WTC11 (cell line): Measurements from ENCODE around the gene SLC30A2. TPM values are rescaled to one million over a fixed set of nuclear protein-coding genes. Genes with fewer than 3 reads are reported as not detected.

ENCODE experiments used
- ATAC-seq: fragments of 200-7000 bp; cut with Tn5 transposase; 2 replicates; pipeline ENCODE4 v1.10.0; 2021; ENCODE audit warnings: mild to moderate bottlenecking, moderate library complexity
- CTCF ChIA-PET: fragments of 300-600 bp; sonication (Branson Sonifier 250); formaldehyde crosslinking; loops from one replicate; lab custom pipeline; 2021; ENCODE audit warnings: antibody characterized with exemption; lab: Charles Lee
- POLR2A ChIA-PET: fragments of 350-600 bp; sonication (Branson Sonifier 250); formaldehyde crosslinking; loops from one replicate; lab custom pipeline; 2021; ENCODE audit warnings: antibody characterized with exemption; lab: Charles Lee
- DNase-seq: peaks from one replicate; pipeline ENCODE4 v3.0.0; 2021; ENCODE audit warnings: low spot score
- H3K27ac Mint-ChIP-seq: 2 replicates; pipeline ENCODE4 v1.8.0; 2021; ENCODE audit warnings: mixed read lengths
- H3K27me3 Mint-ChIP-seq: 2 replicates; pipeline ENCODE4 v1.8.0; 2021; ENCODE audit warnings: low read depth, mild to moderate bottlenecking, moderate library complexity, mixed read lengths
- H3K36me3 Mint-ChIP-seq: 2 replicates; pipeline ENCODE4 v1.8.0; 2021; ENCODE audit warnings: mixed read lengths
- H3K4me1 Mint-ChIP-seq: 2 replicates; pipeline ENCODE4 v1.8.0; 2022; ENCODE audit warnings: mixed read lengths
- H3K4me3 Mint-ChIP-seq: 2 replicates; pipeline ENCODE4 v1.8.0; 2021; ENCODE audit warnings: mild to moderate bottlenecking, moderate library complexity, mixed read lengths
- H3K9me3 Mint-ChIP-seq: 2 replicates; pipeline ENCODE4 v1.8.0; 2021; ENCODE audit warnings: mixed read lengths
- ESRRA ChIP-seq: sonication (generic); formaldehyde crosslinking; IDR thresholded peaks from 2 replicates; pipeline ENCODE4 v1.8.1; 2022; ENCODE audit warnings: mild to moderate bottlenecking, missing genetic modification reagents, borderline replicate concordance
- JAZF1 ChIP-seq: fragments of 250-450 bp; sonication (Bioruptor Pico); IDR thresholded peaks from 2 replicates; pipeline ENCODE4 v1.9.0; 2021; ENCODE audit warnings: moderate library complexity, mild to moderate bottlenecking, inconsistent platforms
- MXD4 ChIP-seq: fragments of 250-450 bp; sonication (Bioruptor Pico); IDR thresholded peaks from 2 replicates; pipeline ENCODE4 v1.8.0; 2021; ENCODE audit warnings: mild to moderate bottlenecking, moderate library complexity, borderline replicate concordance
- NR2C2 ChIP-seq: sonication (generic); formaldehyde crosslinking; IDR thresholded peaks from 2 replicates; pipeline ENCODE4 v1.8.0; 2022; ENCODE audit warnings: mild to moderate bottlenecking, missing genetic modification reagents
- SP1 ChIP-seq: sonication (generic); formaldehyde crosslinking; conservative IDR thresholded peaks from 2 replicates; pipeline ENCODE4 v1.8.1; 2022; ENCODE audit warnings: missing genetic modification reagents
- ZNF263 ChIP-seq: sonication (generic); formaldehyde crosslinking; IDR thresholded peaks from 2 replicates; pipeline ENCODE4 v1.8.1; 2022; ENCODE audit warnings: low read depth, mild to moderate bottlenecking, moderate library complexity, missing genetic modification reagents
- ZNF423 ChIP-seq: fragments of 250-450 bp; sonication (Bioruptor Pico); IDR thresholded peaks from 2 replicates; pipeline ENCODE4 v2.1.2; 2022; ENCODE audit warnings: mild to moderate bottlenecking, moderate library complexity
- total RNA-seq: library from RNA; stranded (reverse); gene quantifications from 3 replicates; pipeline ENCODE4 v1.2.3, GENCODE V29; 2021
- TF ChIP-seq, protein P1 (sequence below): sonication (generic); formaldehyde crosslinking; IDR thresholded peaks from 2 replicates; pipeline ENCODE4 v1.8.0; 2023; ENCODE audit warnings: mild to moderate bottlenecking, missing genetic modification reagents

The SLC30A2 gene
- total RNA-seq, 1 experiment from 2014 or later, result 0.15 TPM

DNA sequence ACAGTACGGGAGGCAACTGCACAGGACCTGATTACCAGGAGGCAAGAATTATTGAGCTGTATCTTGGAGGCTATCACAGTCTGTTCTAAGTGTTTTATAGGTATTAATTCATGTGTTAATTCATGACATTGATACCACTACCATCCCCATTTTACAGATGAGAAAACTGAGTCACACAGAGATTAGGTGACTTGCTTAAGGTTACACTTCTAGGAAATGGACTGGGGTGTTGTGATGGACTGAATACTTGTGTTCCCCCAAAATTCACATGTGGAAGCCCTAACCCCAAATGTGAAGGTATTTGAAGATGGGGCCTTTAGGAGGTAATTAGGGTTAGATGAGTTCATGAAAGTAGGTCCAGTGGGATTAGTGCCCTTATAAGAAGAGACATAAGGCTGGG is 31.6 kb upstream of the SLC30A2 start:
- DNase-seq, result no peak
- no peaks in the 10 kb centered on the region for H3K27me3 Mint-ChIP-seq
- no peak for ATAC-seq
- H3K9me3 Mint-ChIP-seq, result no peaks in the 10 kb centered on the region
- TF ChIP-seq ZNF263 (CRISPR knock-in tag) (no peak), JAZF1 (CRISPR knock-in tag) (no peak)
- TF ChIP-seq, protein P1, sequence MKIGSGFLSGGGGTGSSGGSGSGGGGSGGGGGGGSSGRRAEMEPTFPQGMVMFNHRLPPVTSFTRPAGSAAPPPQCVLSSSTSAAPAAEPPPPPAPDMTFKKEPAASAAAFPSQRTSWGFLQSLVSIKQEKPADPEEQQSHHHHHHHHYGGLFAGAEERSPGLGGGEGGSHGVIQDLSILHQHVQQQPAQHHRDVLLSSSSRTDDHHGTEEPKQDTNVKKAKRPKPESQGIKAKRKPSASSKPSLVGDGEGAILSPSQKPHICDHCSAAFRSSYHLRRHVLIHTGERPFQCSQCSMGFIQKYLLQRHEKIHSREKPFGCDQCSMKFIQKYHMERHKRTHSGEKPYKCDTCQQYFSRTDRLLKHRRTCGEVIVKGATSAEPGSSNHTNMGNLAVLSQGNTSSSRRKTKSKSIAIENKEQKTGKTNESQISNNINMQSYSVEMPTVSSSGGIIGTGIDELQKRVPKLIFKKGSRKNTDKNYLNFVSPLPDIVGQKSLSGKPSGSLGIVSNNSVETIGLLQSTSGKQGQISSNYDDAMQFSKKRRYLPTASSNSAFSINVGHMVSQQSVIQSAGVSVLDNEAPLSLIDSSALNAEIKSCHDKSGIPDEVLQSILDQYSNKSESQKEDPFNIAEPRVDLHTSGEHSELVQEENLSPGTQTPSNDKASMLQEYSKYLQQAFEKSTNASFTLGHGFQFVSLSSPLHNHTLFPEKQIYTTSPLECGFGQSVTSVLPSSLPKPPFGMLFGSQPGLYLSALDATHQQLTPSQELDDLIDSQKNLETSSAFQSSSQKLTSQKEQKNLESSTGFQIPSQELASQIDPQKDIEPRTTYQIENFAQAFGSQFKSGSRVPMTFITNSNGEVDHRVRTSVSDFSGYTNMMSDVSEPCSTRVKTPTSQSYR (CRISPR knock-in tag), result no peak
- no peak overlapping the region for H3K4me3 Mint-ChIP-seq
- POLR2A ChIA-PET, result no interaction called here
- H3K36me3 Mint-ChIP-seq, result no peaks in the 10 kb centered on the region
- H3K4me1 Mint-ChIP-seq, result peaks cover 14% of the 10 kb centered on the region
- CTCF ChIA-PET, result interaction anchor here (0.7 to 1.7 kb wide), 3 partner anchors 42 to 86 kb away, joined by 4 to 7 read pairs (median 4); no protein-coding TSS in a partner anchor
- no peak overlapping the region for H3K27ac Mint-ChIP-seq

- no peak for DNase-seq
- peaks cover 14% of the 10 kb centered on the region for H3K4me1 Mint-ChIP-seq
- H3K4me3 Mint-ChIP-seq, result no peak overlapping the region
- H3K27me3 Mint-ChIP-seq, result no peaks in the 10 kb centered on the region
- ChIA-PET POLR2A (no interaction called here), CTCF (interaction anchor here (0.8 to 1.2 kb wide), 2 partner anchors 102 to 180 kb away, joined by 3 read pairs; partner anchors contain the start of gene CNKSR1)
- TF ChIP-seq ZNF423 (CRISPR knock-in tag) (no peak), MXD4 (no peak), SP1 (CRISPR knock-in tag) (no peak), NR2C2 (CRISPR knock-in tag) (no peak)
- H3K9me3 Mint-ChIP-seq, result no peaks in the 10 kb centered on the region
- H3K36me3 Mint-ChIP-seq, result no peaks in the 10 kb centered on the region
- no peak overlapping the region for H3K27ac Mint-ChIP-seq
- ATAC-seq, result no peak
Measured at GRCh38 chr1:26075421-26076144, 29.7 kb upstream of the SLC30A2 start.

DNA sequence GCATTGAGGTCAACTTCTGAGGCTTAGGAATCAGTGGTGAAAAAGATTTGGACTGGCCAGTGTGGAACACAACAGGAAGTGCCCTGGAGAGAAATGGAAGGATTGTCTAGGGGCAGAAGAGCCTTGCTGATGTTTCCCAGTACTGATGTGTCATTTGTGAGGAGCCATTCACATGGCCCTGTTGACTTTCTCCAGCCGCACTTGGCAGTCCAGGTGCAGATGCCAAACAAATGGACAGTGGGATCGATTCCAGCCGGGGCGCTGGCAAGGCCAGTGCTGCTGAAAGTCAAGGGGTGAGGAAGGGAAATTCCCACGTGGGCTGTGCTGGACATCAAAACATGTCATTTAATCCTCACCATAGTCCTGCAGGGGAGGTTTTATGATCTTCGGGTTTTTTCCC is 26.4 kb upstream of the SLC30A2 start:
- POLR2A ChIA-PET, result no interaction called here
- TF ChIP-seq ESRRA, result no peak
- DNase-seq (no peak), ATAC-seq (no peak)
- Mint-ChIP-seq H3K27me3 (no peaks in the 10 kb centered on the region), H3K9me3 (no peaks in the 10 kb centered on the region), H3K4me1 (no peaks in the 10 kb centered on the region; the same call in 1 of the 2 replicates), H3K36me3 (no peaks in the 10 kb centered on the region), H3K4me3 (no peak overlapping the region), H3K27ac (no peak overlapping the region)
- CTCF ChIA-PET, result interaction anchor here (1.2 kb wide), 1 partner anchor 72 kb away, joined by 5 read pairs; no protein-coding TSS in a partner anchor

DNA sequence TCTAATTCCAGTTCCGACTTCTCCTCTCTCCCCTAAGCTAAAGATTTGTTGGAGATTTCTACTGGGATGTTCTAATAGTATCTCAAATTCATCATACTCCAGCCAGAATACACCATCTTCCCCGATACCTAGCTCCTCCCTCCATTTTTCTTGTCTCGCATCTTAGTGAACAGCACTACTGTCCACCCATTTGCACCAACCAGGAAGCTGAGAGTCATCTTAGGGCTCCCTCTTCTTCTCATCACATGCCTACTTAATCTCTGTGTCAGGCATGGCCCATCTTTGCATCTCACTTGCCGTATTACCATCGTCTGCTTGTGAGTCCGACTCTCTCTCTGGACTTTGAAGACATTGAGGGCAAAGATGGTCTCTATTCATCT is 25.0 kb upstream of the SLC30A2 start:
- TF ChIP-seq, protein P1 (CRISPR knock-in tag), result no peak
- Mint-ChIP-seq H3K36me3 (no peaks in the 10 kb centered on the region), H3K27ac (no peak overlapping the region), H3K27me3 (no peaks in the 10 kb centered on the region), H3K4me1 (peaks cover 8% of the 10 kb centered on the region; the same call in 1 of the 2 replicates), H3K9me3 (no peaks in the 10 kb centered on the region), H3K4me3 (no peak overlapping the region)
- ChIA-PET CTCF (interaction anchor here (0.9 kb wide), 1 partner anchor 35 kb away, joined by 4 read pairs; no protein-coding TSS in a partner anchor), POLR2A (interaction anchor here (1.2 kb wide), 1 partner anchor 66 kb away, joined by 4 read pairs; no protein-coding TSS in a partner anchor)
- DNase-seq (no peak), ATAC-seq (no peak)
